H1 (cell line): ENCODE measurements around the gene FRY. TPM values are rescaled to one million over a fixed set of nuclear protein-coding genes. Genes with fewer than 3 reads are reported as not detected.

Experiments
- CTCF ChIA-PET: fragments of 300-600 bp; sonication (Branson Sonifier 250); formaldehyde crosslinking; loops from one replicate; lab custom pipeline; 2021; ENCODE audit not compliant: partially characterized antibody; lab: Charles Lee
- POLR2A ChIA-PET: fragments of 300-600 bp; sonication (Branson Sonifier 250); formaldehyde crosslinking; loops from one replicate; lab custom pipeline; 2021; ENCODE audit warnings: inconsistent platforms; ENCODE audit not compliant: partially characterized antibody; lab: Charles Lee
- DNase-seq, 2 experiments: peaks; one replicate each; pipeline versions ENCODE4 v3.0.0 to v3.0.0-alpha.2; 2010 to 2022; ENCODE audit warnings: low spot score in 2 of 2, low read depth in 1 of 2, mixed read lengths in 1 of 2
- FAIRE-seq: peaks from 2 replicates; lab custom pipeline; 2011; peaks lifted over from hg19 to GRCh38; lab: Jason Lieb, UNC
- H2AFZ ChIP-seq: 2 replicates; pipeline ENCODE4 v1.8.1; 2012; ENCODE audit warnings: low read length, inconsistent platforms
- H2AK5ac ChIP-seq: 2 replicates; pipeline ENCODE4 v1.6.1; 2013; ENCODE audit warnings: low read depth, low read length
- H2BK120ac ChIP-seq: replicated peaks from 2 replicates; pipeline ENCODE3; 2013; ENCODE audit warnings: low read depth, low read length, inconsistent platforms
- H2BK12ac ChIP-seq: 2 replicates; pipeline ENCODE4 v1.6.1; 2013; ENCODE audit warnings: low read depth, low read length
- H2BK15ac ChIP-seq: 2 replicates; pipeline ENCODE4 v1.6.1; 2013; ENCODE audit warnings: low read length
- H2BK20ac ChIP-seq: 2 replicates; pipeline ENCODE4 v1.6.1; 2013; ENCODE audit warnings: low read length
- H2BK5ac ChIP-seq: 2 replicates; pipeline ENCODE4 v1.6.1; 2013; ENCODE audit warnings: low read depth, low read length
- H3K14ac ChIP-seq: 2 replicates; pipeline ENCODE4 v1.6.1; 2013; ENCODE audit warnings: inconsistent platforms; ENCODE audit not compliant: insufficient read length
- H3K18ac ChIP-seq: 2 replicates; pipeline ENCODE4 v1.6.1; 2013; ENCODE audit warnings: low read length; ENCODE audit errors: extremely low read depth
- H3K23ac ChIP-seq: 2 replicates; pipeline ENCODE4 v1.6.1; 2013; ENCODE audit warnings: inconsistent platforms; ENCODE audit not compliant: insufficient read length
- H3K23me2 ChIP-seq: 2 replicates; pipeline ENCODE4 v1.6.1; 2013; ENCODE audit warnings: low read depth, low read length
- H3K27ac ChIP-seq: 2 replicates; pipeline ENCODE4 v1.6.1; 2011; ENCODE audit warnings: low read depth, low read length, inconsistent platforms
- H3K27me3 ChIP-seq, 4 experiments: replicated peaks in 1 of 4; 1 replicate in 1 of 4; 2 replicates in 3 of 4; pipeline versions ENCODE4 v1.6.1 to v1.8.1; 2011 to 2013; ENCODE audit warnings: low read length in 3 of 4, mild to moderate bottlenecking in 3 of 4, inconsistent platforms in 2 of 4, mixed read lengths in 2 of 4, moderate library complexity in 1 of 4; ENCODE audit not compliant: control insufficient read depth in 3 of 4, insufficient read depth in 3 of 4; ENCODE audit errors: extremely low read depth in 1 of 4
- H3K36me3 ChIP-seq, 4 experiments: 2 replicates each; pipeline versions ENCODE4 v1.6.1 to v1.8.1; 2011 to 2013; ENCODE audit warnings: mild to moderate bottlenecking in 4 of 4, low read length in 3 of 4, moderate library complexity in 2 of 4, control low read depth in 1 of 4, inconsistent platforms in 1 of 4; ENCODE audit not compliant: insufficient read depth in 4 of 4, control insufficient read depth in 2 of 4
- H3K4ac ChIP-seq: replicated peaks from 2 replicates; pipeline ENCODE3; 2013; ENCODE audit warnings: low read length, low read depth, mixed read lengths, inconsistent platforms; ENCODE audit not compliant: insufficient read length
- H3K4me1 ChIP-seq, 4 experiments: replicated peaks in 1 of 4; 1 replicate in 1 of 4; 2 replicates in 3 of 4; pipeline versions ENCODE4 v1.6.1 to v1.8.1; 2011 to 2013; ENCODE audit warnings: low read length in 3 of 4, inconsistent platforms in 2 of 4, mixed read lengths in 1 of 4; ENCODE audit not compliant: insufficient read depth in 4 of 4, control insufficient read depth in 3 of 4
- H3K4me2 ChIP-seq, 2 experiments: 2 replicates each; pipeline versions ENCODE4 v1.6.1 to v1.8.1; 2011 to 2013; ENCODE audit warnings: low read depth in 2 of 2, low read length in 2 of 2, control low read depth in 1 of 2, inconsistent platforms in 1 of 2, mild to moderate bottlenecking in 1 of 2; ENCODE audit not compliant: insufficient read depth in 1 of 2
- H3K4me3 ChIP-seq, 4 experiments: fragments of 200-600, 300-600 bp in 1 of 4; sonication (generic), shearing (Covaris generic), sonication (Bioruptor Twin) in 1 of 4; 2 replicates each; pipeline versions ENCODE4 v1.5.1 to v1.8.1; 2011 to 2016; ENCODE audit warnings: low read length in 4 of 4, low read depth in 3 of 4, control low read depth in 2 of 4, inconsistent platforms in 2 of 4, mild to moderate bottlenecking in 2 of 4, mixed read lengths in 1 of 4, moderate library complexity in 1 of 4; ENCODE audit not compliant: insufficient read depth in 2 of 4; ENCODE audit errors: extremely low read depth in 1 of 4
- H3K56ac ChIP-seq: replicated peaks from 2 replicates; pipeline ENCODE3; 2013; ENCODE audit warnings: low read depth, mild to moderate bottlenecking, mixed read lengths, low read length, inconsistent platforms; ENCODE audit not compliant: insufficient read length
- H3K79me1 ChIP-seq: 2 replicates; pipeline ENCODE4 v1.6.1; 2013; ENCODE audit warnings: low read depth, low read length, control low read depth
- H3K79me2 ChIP-seq, 2 experiments: 2 replicates each; pipeline versions ENCODE4 v1.6.1 to v1.8.1; 2012 to 2013; ENCODE audit warnings: low read length in 2 of 2, mild to moderate bottlenecking in 2 of 2, inconsistent platforms in 1 of 2; ENCODE audit not compliant: insufficient read depth in 2 of 2, control insufficient read depth in 1 of 2
- H3K9ac ChIP-seq, 4 experiments: replicated peaks in 1 of 4; 1 replicate in 1 of 4; 2 replicates in 3 of 4; pipeline versions ENCODE4 v1.6.1 to v1.8.1; 2011 to 2013; ENCODE audit warnings: low read depth in 3 of 4, low read length in 3 of 4, control low read depth in 2 of 4, mild to moderate bottlenecking in 2 of 4, moderate library complexity in 2 of 4, inconsistent platforms in 1 of 4; ENCODE audit errors: extremely low read depth in 1 of 4
- H3K9me3 ChIP-seq, 2 experiments: 2 replicates each; pipeline versions ENCODE4 v1.6.1 to v1.8.1; 2012 to 2013; ENCODE audit warnings: mild to moderate bottlenecking in 2 of 2, moderate library complexity in 2 of 2, control low read depth in 1 of 2, inconsistent platforms in 1 of 2, low read depth in 1 of 2, low read length in 1 of 2, mixed read lengths in 1 of 2; ENCODE audit not compliant: insufficient read depth in 2 of 2
- H4K20me1 ChIP-seq, 2 experiments: replicated peaks in 1 of 2; 2 replicates each; pipeline versions ENCODE3 to v1.8.1; 2011 to 2013; ENCODE audit warnings: inconsistent platforms in 2 of 2, low read length in 2 of 2, mild to moderate bottlenecking in 1 of 2; ENCODE audit not compliant: insufficient read depth in 2 of 2, control insufficient read depth in 1 of 2
- H4K5ac ChIP-seq: 2 replicates; pipeline ENCODE4 v1.6.1; 2013; ENCODE audit warnings: low read length, low read depth, mixed read lengths, inconsistent platforms; ENCODE audit not compliant: insufficient read length
- H4K8ac ChIP-seq: 2 replicates; pipeline ENCODE4 v1.8.0; 2013; ENCODE audit warnings: mild to moderate bottlenecking, moderate library complexity, low read length, inconsistent platforms; ENCODE audit not compliant: insufficient read depth; ENCODE audit errors: extremely low read depth
- H4K91ac ChIP-seq: replicated peaks from 2 replicates; pipeline ENCODE3; 2013; ENCODE audit warnings: low read length, mixed read lengths, inconsistent platforms; ENCODE audit not compliant: insufficient read length
- RBBP5 ChIP-seq: IDR thresholded peaks from 2 replicates; pipeline ENCODE4 v1.7.1; 2012; ENCODE audit warnings: low read depth, mild to moderate bottlenecking, inconsistent platforms, low read length, moderate library complexity, borderline replicate concordance
- SP2 ChIP-seq: IDR thresholded peaks from 2 replicates; pipeline ENCODE4 v1.6.1; 2012; ENCODE audit warnings: mild to moderate bottlenecking, low read length, inconsistent platforms
- WGBS, 2 experiments: shearing (Covaris generic) in 1 of 2; methylation state at CpG; one replicate each; pipeline versions ENCODE4 v1.1.6 to v1.1.7; 2013 to 2015; ENCODE audit warnings: low lambda C conversion rate in 2 of 2, mixed read lengths in 2 of 2, inconsistent platforms in 1 of 2, low coverage in 1 of 2, missing lambda C conversion rate in 1 of 2; ENCODE audit not compliant: insufficient replicate concordance in 2 of 2, insufficient coverage in 1 of 2, insufficient read length in 1 of 2; ENCODE audit errors: extremely low coverage in 1 of 2, missing lambda C conversion rate in 1 of 2; 5-methylcytosine and 5-hydroxymethylcytosine counted together
- polyA plus RNA-seq, 7 experiments: library from polyadenylated mRNA; depleted of rRNA in 3 of 7; stranded (reverse) in 5 of 7; unstranded in 2 of 7; fragments of >200 nt in 5 of 7; fragments of 200-250 nt in 2 of 7; gene quantifications; 1 replicate in 5 of 7; 2 replicates in 1 of 7; 4 replicates in 1 of 7; pipeline versions ENCODE4 v1.2.1 to v1.2.3, GENCODE V29; 2011 to 2013; ENCODE audit warnings: missing spikeins in 2 of 7, mixed read lengths in 2 of 7
- total RNA-seq: library from RNA; stranded (reverse); fragmentation: NEBNext Ultra II Directional; extraction: Animal tissue kit (Norgen Biotek cat#: 25700); gene quantifications from 2 replicates; pipeline ENCODE4 v1.2.1, GENCODE V29; 2021

FRY gene
- total and polyA plus RNA-seq, 2 of the 8 experiments (the other 6 are each of a cell fraction or from before 2014, with no cell fraction given), result 4.3 to 9.2 TPM

GRCh38 chr13:32174366-32174765 is 142.8 kb downstream of the FRY start:
- FAIRE-seq (no peak), DNase-seq (no peak)
- Histone ChIP-seq H3K9ac (no peak overlapping the region), H3K36me3 (peaks cover 0 to 4% (median 0%) of the 10 kb centered on the region in 4 experiments; a peak in 2 of 8 replicates), H3K23me2 (peaks cover 6% of the 10 kb centered on the region), H3K27ac (no peak overlapping the region), H2AK5ac (no peak overlapping the region), H3K9me3 (no peaks in the 10 kb centered on the region), H3K4me2 (no peak overlapping the region), H2BK20ac (no peak overlapping the region), H3K23ac (no peak overlapping the region), H2BK15ac (no peak overlapping the region), H3K18ac (no peak overlapping the region), H3K27me3 (no peaks in the 10 kb centered on the region), H3K4me3 (no peak overlapping the region), H3K79me2 (no peaks in the 10 kb centered on the region), H4K91ac (no peak overlapping the region), H3K56ac (no peak overlapping the region), H2AFZ (no peak overlapping the region), H2BK5ac (no peak overlapping the region), H2BK120ac (no peak overlapping the region), H4K20me1 (peaks cover 0 to 1% of the 10 kb centered on the region in 2 experiments), H4K5ac (no peak overlapping the region), H2BK12ac (no peak overlapping the region), H3K79me1 (no peaks in the 10 kb centered on the region), H3K14ac (no peak overlapping the region), H4K8ac (no peak overlapping the region), H3K4me1 (no peaks in the 10 kb centered on the region), H3K4ac (no peak overlapping the region)
- WGBS, 2 experiments, result 92% methylated on average over 1 of the region's 1 CpG; no CpG with 5 or more reads in 1 of the 2 experiments
- TF ChIP-seq RBBP5 (no peak), SP2 (no peak)
- POLR2A ChIA-PET, result no interaction called here
- CTCF ChIA-PET, result interaction anchor here (5.4 kb wide), 1 partner anchor 9 kb away, joined by 41 read pairs; no protein-coding TSS in a partner anchor
